Mesothelial cell of epicardium (in vitro differentiated cells): ENCODE measurements around the gene SCLT1. TPM values are rescaled to one million over a fixed set of nuclear protein-coding genes. Genes with fewer than 3 reads are reported as not detected.

ENCODE experiments used
- DNase-seq, 2 experiments: peaks; one replicate each; pipeline ENCODE4 v3.0.0; 2021; ENCODE audit warnings: low spot score in 2 of 2; ENCODE audit not compliant: unreplicated experiment in 2 of 2
- H3K27ac Mint-ChIP-seq: 2 replicates; pipeline ENCODE4 v1.8.0; 2021; ENCODE audit warnings: mixed read lengths
- H3K27me3 Mint-ChIP-seq: 2 replicates; pipeline ENCODE4 v1.8.0; 2021; ENCODE audit warnings: low read depth, mixed read lengths
- H3K36me3 Mint-ChIP-seq: 2 replicates; pipeline ENCODE4 v1.8.0; 2021; ENCODE audit warnings: mixed read lengths
- H3K4me1 Mint-ChIP-seq: 2 replicates; pipeline ENCODE4 v1.8.0; 2021; ENCODE audit warnings: mixed read lengths
- H3K4me3 Mint-ChIP-seq: 2 replicates; pipeline ENCODE4 v1.8.0; 2021; ENCODE audit warnings: mild to moderate bottlenecking, moderate library complexity, mixed read lengths
- H3K9me3 Mint-ChIP-seq: 2 replicates; pipeline ENCODE4 v1.8.0; 2021; ENCODE audit warnings: mixed read lengths
- CTCF ChIP-seq: fragments of 200-600 bp; sonication (generic); IDR thresholded peaks from one replicate; pipeline ENCODE4 v1.5.0; 2021; ENCODE audit warnings: antibody characterized with exemption; ENCODE audit not compliant: unreplicated experiment
- total RNA-seq: library from RNA; stranded (reverse); gene quantifications from 3 replicates; pipeline ENCODE4 v1.2.1, GENCODE V29; 2021

Gene SCLT1
- total RNA-seq, 1 donor from 2014 or later: 19.0 TPM

- Mint-ChIP-seq H3K4me1 (peaks cover 4% of the 10 kb centered on the region), H3K36me3 (peaks cover 38% of the 10 kb centered on the region), H3K4me3 (no peak overlapping the region), H3K9me3 (no peaks in the 10 kb centered on the region), H3K27me3 (no peaks in the 10 kb centered on the region), H3K27ac (no peak overlapping the region)
- no peak for TF ChIP-seq CTCF
- DNase-seq: no peak
Observed at GRCh38 chr4:128869776-128870509, 223.4 kb downstream of the SCLT1 start.

- no peak for DNase-seq
- Mint-ChIP-seq H3K36me3 (peaks cover 39% of the 10 kb centered on the region), H3K27ac (no peak overlapping the region), H3K4me1 (peaks cover 4% of the 10 kb centered on the region), H3K27me3 (no peaks in the 10 kb centered on the region), H3K4me3 (no peak overlapping the region), H3K9me3 (no peaks in the 10 kb centered on the region)
- no peak for TF ChIP-seq CTCF
Observed at GRCh38 chr4:128868758-128869157, 224.6 kb downstream of the SCLT1 start.

- no peaks in the 10 kb centered on the region for H3K9me3 Mint-ChIP-seq
- peaks cover 4% of the 10 kb centered on the region for H3K4me1 Mint-ChIP-seq
- no peak overlapping the region for H3K4me3 Mint-ChIP-seq
- DNase-seq: no peak
- peaks cover 27% of the 10 kb centered on the region for H3K36me3 Mint-ChIP-seq
- no peak overlapping the region for H3K27ac Mint-ChIP-seq
- no peaks in the 10 kb centered on the region for H3K27me3 Mint-ChIP-seq
- no peak for TF ChIP-seq CTCF
Observed at GRCh38 chr4:128866691-128867090, 226.6 kb downstream of the SCLT1 start.

- DNase-seq: no peak
- Mint-ChIP-seq H3K36me3 (peaks cover 26% of the 10 kb centered on the region), H3K27ac (no peak overlapping the region), H3K4me3 (no peak overlapping the region), H3K9me3 (no peaks in the 10 kb centered on the region), H3K4me1 (peaks cover 4% of the 10 kb centered on the region), H3K27me3 (no peaks in the 10 kb centered on the region)
- TF ChIP-seq CTCF: no peak
Observed at GRCh38 chr4:128866269-128866668, 227.1 kb downstream of the SCLT1 start.

- Mint-ChIP-seq H3K27ac (no peak overlapping the region), H3K4me1 (peaks cover 4% of the 10 kb centered on the region), H3K27me3 (no peaks in the 10 kb centered on the region), H3K36me3 (peaks cover 23% of the 10 kb centered on the region), H3K4me3 (no peak overlapping the region), H3K9me3 (no peaks in the 10 kb centered on the region)
- DNase-seq: no peak
- no peak for TF ChIP-seq CTCF
Observed at GRCh38 chr4:128865132-128865531, 228.2 kb downstream of the SCLT1 start.
